ENCODE data around the gene ARGLU1.

GRCh38 chr13:106569233-106570095 lies 1.5 kb upstream of the ARGLU1 start:
- no peak for TF ChIP-seq SP1 (IDR thresholded peaks at IDR 0.05)
- TF ChIP-seq HDGF (IDR thresholded peaks at IDR 0.05; ENCODE audit: borderline replicate concordance): no peak
- no peak for TF ChIP-seq BHLHE40 (IDR thresholded peaks at IDR 0.05; ENCODE audit: borderline replicate concordance)
- no peak for TF ChIP-seq FOXM1 (IDR thresholded peaks at IDR 0.05; ENCODE audit: borderline replicate concordance)
- no peak for TF ChIP-seq NFRKB (IDR thresholded peaks at IDR 0.05)
- no peak for TF ChIP-seq SUZ12 (IDR thresholded peaks at IDR 0.05)
- TF ChIP-seq CTBP1 (IDR thresholded peaks at IDR 0.05; ENCODE audit: borderline replicate concordance): no peak
- TF ChIP-seq FOXK2 (IDR thresholded peaks at IDR 0.05): no peak
- TF ChIP-seq ZNF384 (IDR thresholded peaks at IDR 0.05): no peak
- TF ChIP-seq TARDBP (IDR thresholded peaks at IDR 0.05): no peak
- no peak for TF ChIP-seq PKNOX1 (IDR thresholded peaks at IDR 0.05)
- no peak for TF ChIP-seq FOXA1 (IDR thresholded peaks at IDR 0.05)
- no peak for TF ChIP-seq ELF4 (IDR thresholded peaks at IDR 0.05)
